HG03575 (cell line): ENCODE data around the gene CABLES2.

ENCODE experiments used
- ATAC-seq: cut with Tn5 transposase; IDR thresholded peaks from one replicate; pipeline ENCODE4 v1.9.1; 2021; ENCODE audit not compliant: unreplicated experiment, insufficient number of reproducible peaks, low FRiP score; ENCODE audit errors: extremely low read depth

The CABLES2 gene

GRCh38 chr20:62408640-62409039, 1.6 kb upstream of the CABLES2 start:
- no peak for ATAC-seq

GRCh38 chr20:62408055-62408454, 970 bp upstream of the CABLES2 start:
- ATAC-seq = no peak

GRCh38 chr20:62406635-62407176, 379 bp downstream of the CABLES2 start:
- no peak for ATAC-seq

GRCh38 chr20:62405981-62406513, 1.0 kb downstream of the CABLES2 start:
- ATAC-seq = no peak

GRCh38 chr20:62405108-62405980, 1.7 kb downstream of the CABLES2 start:
- ATAC-seq = no peak

GRCh38 chr20:62404761-62405107, 2.4 kb downstream of the CABLES2 start:
- no peak for ATAC-seq

- no peak for ATAC-seq
Observed at GRCh38 chr20:62404112-62404665, 2.9 kb downstream of the CABLES2 start.

GRCh38 chr20:62403331-62403730, 3.8 kb downstream of the CABLES2 start:
- ATAC-seq = no peak

- ATAC-seq = no peak
Observed at GRCh38 chr20:62402456-62403150, 4.5 kb downstream of the CABLES2 start.

- ATAC-seq = no peak
Observed at GRCh38 chr20:62401331-62401779, 5.7 kb downstream of the CABLES2 start.

GRCh38 chr20:62400541-62400940, 6.5 kb downstream of the CABLES2 start:
- no peak for ATAC-seq

GRCh38 chr20:62400021-62400420, 7.1 kb downstream of the CABLES2 start:
- no peak for ATAC-seq

GRCh38 chr20:62398120-62398821, 8.8 kb downstream of the CABLES2 start:
- no peak for ATAC-seq

- ATAC-seq = no peak
Observed at GRCh38 chr20:62396367-62397239, 10.5 kb downstream of the CABLES2 start.

- ATAC-seq = no peak
Observed at GRCh38 chr20:62395311-62396242, 11.5 kb downstream of the CABLES2 start.

- ATAC-seq = no peak
Observed at GRCh38 chr20:62394248-62395245, 12.5 kb downstream of the CABLES2 start.
